ENCODE measurements around the gene ZNF205. TPM values are rescaled to one million over a fixed set of nuclear protein-coding genes. Genes with fewer than 3 reads are reported as not detected.

The ZNF205 gene
- total RNA-seq, 1 donor from 2014 or later: 5.4 TPM

GRCh38 chr16:3115003-3115402 lies 2.6 kb downstream of the ZNF205 start:
- H3K4me2 ChIP-seq: no peak overlapping the region
- no peaks in the 10 kb centered on the region for H3K27me3 ChIP-seq
- H3K4me1 Mint-ChIP-seq: peaks cover 25% of the 10 kb centered on the region
- H3K27ac ChIP-seq: no peak overlapping the region
- H3K36me3 ChIP-seq: no peaks in the 10 kb centered on the region
- no peak overlapping the region for H3K9ac ChIP-seq
- H3K27ac Mint-ChIP-seq: no peak overlapping the region
- TF ChIP-seq EZH2 (IDR thresholded peaks at IDR 0.05): no peak
- no peak for TF ChIP-seq CTCF (IDR thresholded peaks at IDR 0.05)
- no peak for TF ChIP-seq EZH2phosphoT487 (IDR thresholded peaks at IDR 0.05)
- no peak overlapping the region for H3K4me3 ChIP-seq
- H3K9me3 Mint-ChIP-seq: no peaks in the 10 kb centered on the region
- H3K4me3 Mint-ChIP-seq: peak overlapping the region; percentile 71
- no peaks in the 10 kb centered on the region for H4K20me1 ChIP-seq (ENCODE audit: low read depth)
- no peaks in the 10 kb centered on the region for H3F3A ChIP-seq (ENCODE audit: low read depth)
- H2AFZ ChIP-seq (replicated peaks): no peak overlapping the region
- H3K27me3 Mint-ChIP-seq (ENCODE audit: insufficient read depth, low read depth): no peaks in the 10 kb centered on the region
- DNase-seq (ENCODE audit: low spot score): no peak
- H3K4me1 ChIP-seq: peaks cover 14% of the 10 kb centered on the region
- H3K79me2 ChIP-seq (ENCODE audit: low read depth): peaks cover 23% of the 10 kb centered on the region
- peaks cover 4% of the 10 kb centered on the region for H3K36me3 Mint-ChIP-seq
- H3K9me3 ChIP-seq (ENCODE audit: low read depth): no peaks in the 10 kb centered on the region

GRCh38 chr16:3115561-3115960 lies 3.2 kb downstream of the ZNF205 start:
- no peak overlapping the region for H3K4me3 Mint-ChIP-seq
- no peaks in the 10 kb centered on the region for H3K36me3 ChIP-seq
- no peak overlapping the region for H3K9ac ChIP-seq
- H4K20me1 ChIP-seq (ENCODE audit: low read depth): no peaks in the 10 kb centered on the region
- H3K9me3 Mint-ChIP-seq: no peaks in the 10 kb centered on the region
- H3K9me3 ChIP-seq (ENCODE audit: low read depth): no peaks in the 10 kb centered on the region
- TF ChIP-seq EZH2 (IDR thresholded peaks at IDR 0.05): no peak
- no peak for TF ChIP-seq EZH2phosphoT487 (IDR thresholded peaks at IDR 0.05)
- TF ChIP-seq CTCF (IDR thresholded peaks at IDR 0.05): peak; percentile 13
- H3K4me2 ChIP-seq: no peak overlapping the region
- H3K4me1 Mint-ChIP-seq: peaks cover 25% of the 10 kb centered on the region
- H3K36me3 Mint-ChIP-seq: peaks cover 4% of the 10 kb centered on the region
- H3K27me3 ChIP-seq: no peaks in the 10 kb centered on the region
- H3K4me3 ChIP-seq: no peak overlapping the region
- no peak for DNase-seq (ENCODE audit: low spot score)
- H3K27ac ChIP-seq: no peak overlapping the region
- H3K4me1 ChIP-seq: peaks cover 14% of the 10 kb centered on the region
- H3K79me2 ChIP-seq (ENCODE audit: low read depth): peaks cover 23% of the 10 kb centered on the region
- no peaks in the 10 kb centered on the region for H3K27me3 Mint-ChIP-seq (ENCODE audit: insufficient read depth, low read depth)
- H3K27ac Mint-ChIP-seq: no peak overlapping the region
- no peak overlapping the region for H2AFZ ChIP-seq (replicated peaks)
- H3F3A ChIP-seq (ENCODE audit: low read depth): no peaks in the 10 kb centered on the region

- Histone ChIP-seq H2AFZ (replicated peaks) (no peak overlapping the region), H3K4me3 (no peak overlapping the region), H4K20me1 (ENCODE audit: low read depth) (no peaks in the 10 kb centered on the region), H3F3A (ENCODE audit: low read depth) (peaks cover 8% of the 10 kb centered on the region), H3K4me2 (no peak overlapping the region), H3K27ac (no peak overlapping the region), H3K4me1 (peaks cover 5% of the 10 kb centered on the region), H3K79me2 (ENCODE audit: low read depth) (peaks cover 14% of the 10 kb centered on the region), H3K9me3 (ENCODE audit: low read depth) (no peaks in the 10 kb centered on the region), H3K9ac (no peak overlapping the region), H3K27me3 (peaks cover 3% of the 10 kb centered on the region), H3K36me3 (no peaks in the 10 kb centered on the region)
- peaks cover 5% of the 10 kb centered on the region for H3K27me3 Mint-ChIP-seq (ENCODE audit: insufficient read depth, low read depth)
- no peak for TF ChIP-seq EZH2 (IDR thresholded peaks at IDR 0.05)
- no peak for TF ChIP-seq EZH2phosphoT487 (IDR thresholded peaks at IDR 0.05)
- TF ChIP-seq CTCF (IDR thresholded peaks at IDR 0.05): no peak
- no peak overlapping the region for H3K4me3 Mint-ChIP-seq
- H3K36me3 Mint-ChIP-seq: peaks cover 4% of the 10 kb centered on the region
- H3K9me3 Mint-ChIP-seq: no peaks in the 10 kb centered on the region
- no peak for DNase-seq (ENCODE audit: low spot score)
- peaks cover 14% of the 10 kb centered on the region for H3K4me1 Mint-ChIP-seq
- H3K27ac Mint-ChIP-seq: no peak overlapping the region
Measured at GRCh38 chr16:3118204-3118790, 5.9 kb downstream of the ZNF205 start.
